ENCODE results near the gene SCN4A. TPM values are rescaled to one million over a fixed set of nuclear protein-coding genes. Genes with fewer than 3 reads are reported as not detected.
A peak's percentile ranks its signal among the peaks of the same experiment; 100 is the strongest.

The SCN4A gene
- total RNA-seq, 2 experiments from 2014 or later = 0.04 to 0.17 TPM

DNA sequence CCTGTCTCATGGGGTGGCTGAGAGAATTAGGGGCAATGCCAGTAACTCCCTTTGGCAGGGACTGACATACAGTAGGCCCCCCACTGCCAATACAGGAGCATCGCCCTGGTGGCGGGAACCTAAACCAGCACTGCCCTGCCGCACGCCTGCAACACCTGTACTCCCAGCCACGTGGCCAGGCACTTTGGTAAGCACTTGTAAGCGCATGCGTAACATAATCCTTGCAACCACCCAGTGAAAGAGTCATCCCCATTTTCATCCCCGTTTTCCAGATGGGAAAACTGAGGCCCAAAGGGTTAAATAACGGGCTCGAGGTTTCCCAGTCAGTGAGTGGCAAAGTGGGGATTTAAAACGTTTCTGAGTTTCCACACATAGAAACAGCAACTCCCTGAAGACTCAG lies 17.5 kb downstream of the SCN4A start:
- H3K4me3 Mint-ChIP-seq = no peak overlapping the region
- H3K9me3 Mint-ChIP-seq = no peaks in the 10 kb centered on the region
- no peak for DNase-seq
- peaks cover 26% of the 10 kb centered on the region for H3K4me1 Mint-ChIP-seq
- no peaks in the 10 kb centered on the region for H3K36me3 Mint-ChIP-seq (ENCODE audit: low read depth)
- no peak overlapping the region for H3K27ac Mint-ChIP-seq
- ChIA-PET CTCF (interaction anchor here (0.9 to 1.5 kb wide), 6 partner anchors 9 to 70 kb away, joined by 3 to 5 read pairs (median 4); partner anchors contain the start of gene GH1), POLR2A (no interaction called here)
- H3K27me3 Mint-ChIP-seq = no peaks in the 10 kb centered on the region

DNA sequence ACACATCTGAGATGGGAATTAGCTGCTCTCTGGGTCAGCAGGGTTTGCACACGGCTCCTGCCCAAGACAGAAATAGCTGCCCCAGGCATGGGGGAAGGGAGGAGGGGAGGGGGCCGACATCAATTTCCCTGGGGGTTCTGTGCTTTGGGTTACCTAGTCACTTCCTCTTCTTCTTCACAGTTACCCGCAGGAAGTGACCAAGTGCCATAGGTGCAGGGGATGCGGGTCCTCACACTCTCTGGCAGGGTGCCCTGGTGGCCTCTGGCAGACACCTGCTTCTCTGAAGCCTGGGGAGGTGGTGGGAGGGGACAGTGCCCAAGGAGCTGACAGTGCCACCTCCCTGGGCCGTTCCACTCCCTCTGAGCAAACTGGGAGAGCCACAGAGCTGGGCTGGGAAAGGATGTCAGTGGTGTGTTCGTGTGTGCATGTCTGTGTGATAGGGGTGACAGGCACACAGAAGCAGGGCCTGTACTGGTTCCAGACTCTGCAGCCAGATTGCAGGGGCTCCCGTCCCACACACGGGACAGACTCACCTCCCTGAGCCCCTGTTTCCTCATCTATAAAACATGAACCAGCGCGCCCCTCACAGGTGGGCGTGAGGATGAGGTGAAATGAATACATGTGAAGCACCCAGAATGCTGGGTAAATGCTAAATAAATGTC lies 18.2 kb downstream of the SCN4A start:
- Mint-ChIP-seq H3K4me3 (no peak overlapping the region), H3K9me3 (no peaks in the 10 kb centered on the region), H3K36me3 (ENCODE audit: low read depth) (no peaks in the 10 kb centered on the region), H3K27me3 (no peaks in the 10 kb centered on the region), H3K4me1 (peaks cover 26% of the 10 kb centered on the region), H3K27ac (peak overlapping the region; percentile 69)
- POLR2A ChIA-PET = no interaction called here
- peak; percentile 40 for DNase-seq
- CTCF ChIA-PET = interaction anchor here (0.6 to 1.5 kb wide), 8 partner anchors 9 to 106 kb away, joined by 3 to 5 read pairs (median 3); partner anchors contain the start of genes GH1 and ICAM2

- ChIA-PET POLR2A (no interaction called here), CTCF (interaction anchor here (0.7 to 1.6 kb wide), 6 partner anchors 10 to 39 kb away, joined by 3 to 5 read pairs (median 3); partner anchors contain the start of gene CD79B)
- Mint-ChIP-seq H3K9me3 (no peaks in the 10 kb centered on the region), H3K36me3 (ENCODE audit: low read depth) (no peaks in the 10 kb centered on the region), H3K4me3 (no peak overlapping the region), H3K27me3 (no peaks in the 10 kb centered on the region), H3K27ac (no peak overlapping the region), H3K4me1 (peaks cover 33% of the 10 kb centered on the region)
- peak; percentile 41 for DNase-seq
These were observed 21.5 kb downstream of the SCN4A start for GRCh38 chr17:63950940-63951907.

DNA sequence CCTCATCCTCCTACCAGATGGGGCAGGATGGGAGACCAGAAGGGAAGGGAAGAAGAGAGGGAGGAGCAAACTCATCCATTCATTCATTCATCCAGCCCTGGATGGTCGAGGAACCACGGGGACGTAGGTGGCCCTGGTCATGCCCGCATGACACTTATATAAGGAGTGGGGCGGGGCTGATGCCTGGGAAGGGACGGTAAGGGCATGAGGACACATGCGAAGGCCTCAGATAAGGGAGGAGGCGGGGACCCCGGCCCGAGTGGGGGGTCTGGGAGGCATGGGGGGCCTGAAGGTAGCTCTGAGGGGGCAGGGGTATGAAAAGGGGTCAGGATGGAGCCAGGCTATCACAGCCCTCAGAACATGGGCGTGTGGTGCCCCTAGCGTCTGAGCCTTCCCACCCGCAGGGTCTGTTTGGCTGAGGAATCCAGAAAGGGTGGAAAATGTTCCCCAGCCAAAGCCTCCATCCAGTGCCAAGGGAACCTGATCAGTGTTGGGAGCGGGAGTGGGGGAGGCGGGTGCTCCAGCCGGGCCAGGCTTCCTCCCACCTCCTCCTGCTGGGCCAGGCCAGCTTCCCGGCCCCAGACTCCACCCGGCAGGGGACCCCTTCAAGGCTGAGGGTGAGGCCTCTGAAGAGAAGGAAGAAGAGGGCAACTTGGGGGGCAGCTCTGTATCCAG lies 23.0 kb downstream of the SCN4A start:
- H3K4me3 Mint-ChIP-seq = no peak overlapping the region
- CTCF ChIA-PET = interaction anchor here (0.9 to 1.6 kb wide), 5 partner anchors 16 to 38 kb away, joined by 3 to 5 read pairs (median 5); partner anchors contain the start of gene CD79B
- no peaks in the 10 kb centered on the region for H3K27me3 Mint-ChIP-seq
- no peak overlapping the region for H3K27ac Mint-ChIP-seq
- no peak for DNase-seq
- H3K4me1 Mint-ChIP-seq = peaks cover 38% of the 10 kb centered on the region
- POLR2A ChIA-PET = no interaction called here
- H3K9me3 Mint-ChIP-seq = no peaks in the 10 kb centered on the region
- no peaks in the 10 kb centered on the region for H3K36me3 Mint-ChIP-seq (ENCODE audit: low read depth)

GRCh38 chr17:63948521-63948920 lies 24.2 kb downstream of the SCN4A start:
- ChIA-PET CTCF (interaction anchor here (1.1 to 1.5 kb wide), 2 partner anchors 17 to 37 kb away, joined by 5 read pairs; no protein-coding TSS in a partner anchor), POLR2A (no interaction called here)
- DNase-seq = no peak
- no peaks in the 10 kb centered on the region for H3K9me3 Mint-ChIP-seq
- H3K36me3 Mint-ChIP-seq (ENCODE audit: low read depth) = no peaks in the 10 kb centered on the region
- H3K4me1 Mint-ChIP-seq = peaks cover 26% of the 10 kb centered on the region
- no peak overlapping the region for H3K27ac Mint-ChIP-seq
- peaks cover 4% of the 10 kb centered on the region for H3K27me3 Mint-ChIP-seq
- no peak overlapping the region for H3K4me3 Mint-ChIP-seq

DNA sequence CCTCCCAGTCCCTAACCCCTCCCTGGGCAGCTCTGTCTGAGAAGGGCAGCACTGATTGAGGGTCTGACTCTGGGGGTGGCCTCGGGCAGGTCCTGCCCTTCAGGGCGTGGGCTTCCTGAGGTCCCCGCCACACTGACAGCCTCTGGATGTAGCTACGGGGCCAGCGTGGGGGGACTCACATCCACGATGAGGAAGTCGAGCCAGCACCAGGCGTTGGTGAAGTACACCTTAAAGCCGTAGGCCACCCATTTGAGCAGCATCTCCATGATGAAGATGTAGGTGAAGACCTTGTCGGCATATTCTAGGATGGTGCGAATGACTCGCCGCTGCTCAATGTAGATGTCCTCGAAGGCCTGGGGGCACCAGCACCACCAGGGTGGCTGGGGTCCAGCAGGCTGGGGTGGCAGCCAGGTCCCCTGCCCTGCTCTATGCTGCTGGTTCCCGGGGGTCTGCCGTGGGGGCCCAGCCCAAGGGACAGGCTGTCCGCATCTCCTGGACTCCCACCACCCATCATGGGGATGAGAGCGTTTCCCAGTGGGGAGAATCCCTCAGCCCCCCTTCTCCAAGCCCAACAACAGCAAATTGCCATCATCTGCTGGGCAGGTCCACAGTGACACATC lies 24.9 kb downstream of the SCN4A start:
- DNase-seq = no peak
- Mint-ChIP-seq H3K27me3 (peaks cover 6% of the 10 kb centered on the region), H3K9me3 (no peaks in the 10 kb centered on the region), H3K4me3 (no peak overlapping the region), H3K27ac (peak overlapping the region; percentile 9), H3K36me3 (ENCODE audit: low read depth) (no peaks in the 10 kb centered on the region), H3K4me1 (peaks cover 23% of the 10 kb centered on the region)
- POLR2A ChIA-PET = no interaction called here
- CTCF ChIA-PET = interaction anchor here (1.1 to 3.1 kb wide), 8 partner anchors 9 to 78 kb away, joined by 4 to 38 read pairs (median 14); partner anchors contain the start of genes CD79B and GH1

DNA sequence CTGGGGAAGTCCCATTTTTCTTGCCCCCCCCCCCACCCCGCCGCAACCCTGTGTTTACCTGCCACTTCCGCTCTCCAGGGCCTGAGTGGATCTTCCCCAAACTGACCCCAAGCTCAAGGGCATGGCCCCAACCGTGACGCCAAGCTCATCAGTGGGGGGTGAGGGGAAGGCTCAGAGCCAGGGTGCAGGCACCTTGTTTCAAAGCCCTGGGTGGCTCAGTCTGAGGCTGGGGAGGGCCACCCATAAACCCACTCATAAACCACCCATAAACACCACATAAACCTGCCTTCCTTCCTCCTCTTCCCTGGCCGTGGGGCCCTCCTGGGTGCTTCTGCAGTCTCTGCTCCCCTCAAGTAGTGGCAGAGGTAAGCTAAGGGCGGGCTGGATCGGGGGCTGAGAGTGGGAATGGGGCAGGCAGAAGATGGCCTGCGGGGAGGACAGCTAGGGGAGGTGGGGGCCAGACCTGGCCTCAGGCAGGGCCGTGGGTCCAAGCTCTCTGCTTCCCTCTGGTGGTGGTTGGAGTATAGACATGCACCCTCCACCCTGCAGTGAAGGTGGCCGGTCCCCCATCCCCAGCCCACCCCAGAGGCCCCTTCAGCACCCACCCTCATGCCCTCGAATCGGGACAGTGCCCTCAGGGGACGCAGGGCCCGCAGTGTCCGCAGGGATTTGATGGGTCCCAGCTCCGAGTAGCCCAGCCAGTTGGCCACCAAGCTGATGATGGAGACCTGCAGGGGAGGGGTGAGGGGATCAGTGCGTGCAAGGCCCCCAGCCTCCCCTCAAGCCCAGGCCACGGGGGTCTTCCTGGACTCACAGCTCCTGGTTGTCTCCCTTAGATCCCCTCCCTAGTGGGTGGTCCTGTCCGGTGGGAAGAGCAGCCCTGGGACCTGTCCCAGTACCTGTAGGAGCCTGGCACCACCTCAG lies 26.0 kb downstream of the SCN4A start:
- CTCF ChIA-PET = interaction anchor here (0.7 to 3.1 kb wide), 32 partner anchors 9 to 248 kb away, joined by 3 to 38 read pairs (median 5); partner anchors contain the start of genes CD79B, GH1, ICAM2 and PRR29
- Mint-ChIP-seq H3K4me3 (peak overlapping the region; percentile 50), H3K9me3 (no peaks in the 10 kb centered on the region), H3K4me1 (peaks cover 18% of the 10 kb centered on the region), H3K27me3 (peaks cover 11% of the 10 kb centered on the region), H3K36me3 (ENCODE audit: low read depth) (no peaks in the 10 kb centered on the region), H3K27ac (peak overlapping the region; percentile 87)
- POLR2A ChIA-PET = no interaction called here
- DNase-seq = peak; percentile 64

- no peak for DNase-seq
- ChIA-PET CTCF (interaction anchor here (0.7 to 3.1 kb wide), 31 partner anchors 8 to 249 kb away, joined by 3 to 38 read pairs (median 5); partner anchors contain the start of genes CD79B, GH1, ICAM2 and PRR29), POLR2A (no interaction called here)
- H3K9me3 Mint-ChIP-seq = no peaks in the 10 kb centered on the region
- H3K27me3 Mint-ChIP-seq = peaks cover 11% of the 10 kb centered on the region
- H3K4me1 Mint-ChIP-seq = peaks cover 18% of the 10 kb centered on the region
- no peak overlapping the region for H3K4me3 Mint-ChIP-seq
- H3K27ac Mint-ChIP-seq = no peak overlapping the region
- no peaks in the 10 kb centered on the region for H3K36me3 Mint-ChIP-seq (ENCODE audit: low read depth)
These were observed 26.8 kb downstream of the SCN4A start for GRCh38 chr17:63945784-63946439.

DNA sequence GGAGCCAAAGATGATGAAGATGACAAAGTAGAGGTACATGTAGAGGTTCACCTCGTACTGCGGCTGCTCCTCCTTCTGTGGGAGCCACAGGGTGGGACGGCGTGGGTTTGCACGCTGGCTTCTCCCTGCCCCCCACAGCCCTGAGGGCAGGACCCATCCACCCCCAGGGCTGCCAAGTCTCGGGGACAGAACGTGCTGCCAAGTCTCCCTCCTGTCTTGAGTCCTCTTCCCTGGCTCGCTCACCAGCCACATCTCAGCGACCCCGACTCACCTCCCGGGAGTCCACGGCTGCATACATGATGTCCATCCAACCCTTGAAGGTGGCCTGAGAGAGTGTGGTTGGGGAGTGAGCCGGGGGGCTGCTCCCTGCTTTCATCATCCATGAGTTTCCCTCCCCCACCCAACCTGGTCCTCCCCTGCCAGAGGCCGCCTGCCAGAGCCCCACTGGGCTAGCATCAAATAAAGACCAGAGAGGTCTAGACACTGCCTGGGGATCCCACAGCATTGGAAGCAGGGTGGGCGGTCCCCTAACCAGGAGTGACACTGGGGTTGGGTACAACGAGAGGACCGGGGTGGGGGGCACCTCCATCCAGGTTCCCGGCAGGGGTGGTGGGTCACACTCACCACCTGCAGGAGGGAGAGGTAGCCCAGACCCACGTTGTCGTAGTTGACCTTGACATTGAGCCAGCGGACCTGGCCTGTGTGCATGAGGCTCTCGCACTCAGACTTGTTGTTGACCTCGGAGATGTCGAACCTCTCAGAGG lies 27.8 kb downstream of the SCN4A start:
- no peak for DNase-seq
- CTCF ChIA-PET = interaction anchor here (1.2 to 3.2 kb wide), 6 partner anchors 9 to 41 kb away, joined by 3 to 38 read pairs (median 10); partner anchors contain the start of gene CD79B
- Mint-ChIP-seq H3K27me3 (peaks cover 11% of the 10 kb centered on the region), H3K9me3 (no peaks in the 10 kb centered on the region), H3K27ac (peak overlapping the region; percentile 69), H3K4me1 (peaks cover 18% of the 10 kb centered on the region), H3K36me3 (ENCODE audit: low read depth) (no peaks in the 10 kb centered on the region), H3K4me3 (no peak overlapping the region)
- POLR2A ChIA-PET = no interaction called here

DNA sequence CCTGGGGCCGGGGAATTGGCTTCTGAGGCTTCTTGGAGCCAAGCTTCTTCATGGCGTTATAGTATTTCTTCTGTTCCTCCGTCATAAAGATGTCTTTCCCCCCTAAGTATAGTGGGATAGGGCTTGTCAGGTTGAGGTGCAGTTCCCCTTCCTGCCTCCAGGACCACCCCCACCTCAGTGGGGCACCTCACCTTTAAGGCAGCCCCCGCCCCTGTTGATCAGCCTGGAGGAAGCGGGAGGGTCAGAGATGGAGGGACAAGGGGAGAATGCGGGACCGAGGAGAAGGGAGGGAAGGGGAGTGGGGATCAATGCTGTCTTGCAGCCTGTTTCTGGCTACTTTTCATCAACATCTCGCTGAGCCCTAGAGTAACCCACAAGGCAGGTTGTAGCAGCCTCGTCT lies 29.0 kb downstream of the SCN4A start:
- ChIA-PET POLR2A (no interaction called here), CTCF (interaction anchor here (0.6 to 3.2 kb wide), 3 partner anchors 12 to 24 kb away, joined by 3 to 11 read pairs (median 7); partner anchors contain the start of gene CD79B)
- Mint-ChIP-seq H3K27ac (peak overlapping the region; percentile 41), H3K36me3 (ENCODE audit: low read depth) (no peaks in the 10 kb centered on the region), H3K4me3 (no peak overlapping the region), H3K9me3 (no peaks in the 10 kb centered on the region), H3K4me1 (peaks cover 24% of the 10 kb centered on the region), H3K27me3 (peaks cover 11% of the 10 kb centered on the region)
- DNase-seq = no peak
